ENCODE measurements around the gene PTPRN2. TPM values are rescaled to one million over a fixed set of nuclear protein-coding genes. Genes with fewer than 3 reads are reported as not detected.

The PTPRN2 gene
- total RNA-seq, 1 experiment from 2014 or later: 2.1 TPM

GRCh38 chr7:158541346-158542010, 46.1 kb downstream of the PTPRN2 start:
- DNase-seq (ENCODE audit: low read depth, low spot score): no peak
- no peaks in the 10 kb centered on the region for H3K36me3 ChIP-seq (ENCODE audit: control insufficient read depth in 1 of 2, insufficient read depth in 2 of 2, low read length in 2 of 2)
- no peaks in the 10 kb centered on the region for H3K27me3 ChIP-seq (ENCODE audit: insufficient read depth, low read length)
- no peaks in the 10 kb centered on the region for H3K79me2 ChIP-seq (ENCODE audit: insufficient read depth, low read length)
- no peaks in the 10 kb centered on the region for H4K20me1 ChIP-seq (ENCODE audit: insufficient read depth)
- H3K4me2 ChIP-seq (ENCODE audit: low read length): no peak overlapping the region
- no peak overlapping the region for H3K9ac ChIP-seq (ENCODE audit: low read length)
- H3K9me3 ChIP-seq (ENCODE audit: control insufficient read depth in 1 of 2, insufficient read depth in 1 of 2, low read depth in 1 of 2, low read length in 2 of 2): no peaks in the 10 kb centered on the region
- H3K9me2 ChIP-seq (ENCODE audit: insufficient read depth): no peaks in the 10 kb centered on the region
- BruUV-seq (replicated peaks): no TSS peak
- TF ChIP-seq JUND (IDR thresholded peaks at IDR 0.05) (no peak), SIN3A (IDR thresholded peaks at IDR 0.05; ENCODE audit: low read depth) (no peak), FOSL1 (IDR thresholded peaks at IDR 0.05; ENCODE audit: low read depth) (no peak), CEBPB (IDR thresholded peaks at IDR 0.05; ENCODE audit: low read depth) (no peak), TCF7L2 (IDR thresholded peaks at IDR 0.05; ENCODE audit: borderline replicate concordance, extremely low read depth, insufficient read depth, insufficient read length) (no peak), SP1 (IDR thresholded peaks at IDR 0.05; ENCODE audit: low read depth) (no peak), RAD21 (IDR thresholded peaks at IDR 0.05; ENCODE audit: low read depth) (no peak), POLR2AphosphoS5 (IDR thresholded peaks at IDR 0.05; ENCODE audit: low read depth, low read length) (no peak), CBX3 (IDR thresholded peaks at IDR 0.05; ENCODE audit: low read depth) (no peak), EGR1 (IDR thresholded peaks at IDR 0.05; ENCODE audit: low read depth) (no peak), EZH2 (IDR thresholded peaks at IDR 0.05) (no peak), EZH2phosphoT487 (IDR thresholded peaks at IDR 0.05; ENCODE audit: borderline replicate concordance) (no peak), REST (IDR thresholded peaks at IDR 0.05; ENCODE audit: low read depth) (no peak), ZNF274 (IDR thresholded peaks at IDR 0.05; ENCODE audit: low read depth, low read length) (no peak), SRF (IDR thresholded peaks at IDR 0.05; ENCODE audit: low read depth) (no peak), YY1 (IDR thresholded peaks at IDR 0.05; ENCODE audit: extremely low read depth, insufficient replicate concordance, low read depth, low read length) (no peak), ELF1 (IDR thresholded peaks at IDR 0.05; ENCODE audit: borderline replicate concordance, low read depth) (no peak), ZFX (IDR thresholded peaks at IDR 0.05) (no peak), MAX (IDR thresholded peaks at IDR 0.05) (no peak)
- no peak overlapping the region for H3K4me3 ChIP-seq (replicated peaks in 1 of 2; ENCODE audit: low read depth in 1 of 2, low read length in 2 of 2)
- CTCF ChIA-PET: no interaction called here
- ATAC-seq: no peak
- no peaks in the 10 kb centered on the region for H3K4me1 ChIP-seq (ENCODE audit: control insufficient read depth in 1 of 2, insufficient read depth in 2 of 2, low read length in 2 of 2)
- H2AFZ ChIP-seq (ENCODE audit: low read depth, low read length, poor library complexity, severe bottlenecking): no peak overlapping the region
- POLR2A ChIA-PET: no interaction called here
- intact Hi-C loops (cut with micrococcal nuclease): no loop called here
- no peak overlapping the region for H3K27ac ChIP-seq (ENCODE audit: low read depth, low read length)
- RAD21 ChIA-PET (ENCODE audit: low non-redundant PET in 1 of 2, low total read pairs in 2 of 2, uncharacterized antibody in 2 of 2, unreplicated experiment in 2 of 2): no interaction called here
